ACHN (cell line): ENCODE results near the gene HSPBP1.

Experiments used
- DNase-seq: peaks from one replicate; pipeline ENCODE4 v3.0.0-alpha.2; 2015
- in situ Hi-C: cut with HindIII; loops from 2 replicates; pipeline ENCODE4 v1.10.0; 2017; ENCODE audit warnings: low sequenced_read_pairs, low pct_ligation_motif_present, low pct_unique_long_range_greater_than_20kb

HSPBP1 gene

DNA sequence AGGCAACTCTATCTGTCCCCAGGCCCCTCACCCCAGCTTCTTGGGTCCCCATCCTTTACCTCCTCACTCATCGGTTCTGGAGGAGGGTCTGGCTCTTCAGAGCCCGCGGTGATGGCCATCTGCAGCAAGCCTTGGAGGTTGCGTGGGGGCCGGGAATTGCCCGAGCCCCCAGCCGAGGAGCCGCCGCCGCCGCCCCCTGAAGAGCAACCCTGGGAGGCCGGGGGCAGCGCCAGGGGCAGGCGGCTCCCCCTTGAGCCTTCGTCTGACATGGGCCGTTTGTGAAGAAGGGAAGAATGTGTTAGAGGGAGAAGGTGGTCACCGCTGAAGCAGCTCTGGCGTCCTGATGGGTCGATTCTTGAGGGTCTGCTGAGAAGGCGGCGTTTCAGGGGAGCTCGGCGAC is 570 bp downstream of the HSPBP1 start:
- no peak for DNase-seq
- in situ Hi-C loops, result no loop called here

DNA sequence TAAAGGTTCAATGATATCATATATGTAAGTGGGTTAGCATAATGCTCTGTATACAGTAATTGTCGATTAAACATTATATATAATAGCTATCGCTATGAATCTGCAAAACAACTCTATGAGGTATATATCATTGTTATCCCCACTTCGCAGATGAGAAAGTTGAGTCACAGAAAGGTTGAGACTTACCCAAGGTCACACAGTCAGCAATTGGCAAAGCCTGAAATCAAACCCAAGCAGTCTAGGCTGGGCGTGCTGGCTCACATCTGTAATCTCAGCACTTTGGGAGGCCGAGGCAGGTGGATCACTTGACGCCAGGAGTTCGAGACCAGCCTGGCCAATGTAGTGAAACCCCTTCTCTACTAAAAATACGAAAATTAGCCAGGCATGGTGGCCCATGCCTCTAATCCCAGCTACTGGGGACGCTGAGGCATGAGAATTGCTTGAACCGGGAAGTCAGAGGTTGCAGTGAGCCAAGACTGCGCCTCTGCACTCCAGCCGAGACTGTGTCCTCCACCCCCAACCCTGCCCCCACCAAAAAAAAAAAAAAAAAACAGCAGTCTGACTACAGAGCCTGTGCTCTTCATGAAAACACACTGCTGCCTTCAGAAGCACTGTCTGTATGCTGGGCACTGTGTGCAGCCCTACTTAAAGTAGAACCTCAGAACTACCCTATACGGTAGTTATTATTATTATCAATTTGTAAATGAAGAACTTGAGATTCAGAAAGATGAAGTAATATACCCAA is 1.3 kb downstream of the HSPBP1 start:
- no peak for DNase-seq
- in situ Hi-C loops, result no loop called here

DNA sequence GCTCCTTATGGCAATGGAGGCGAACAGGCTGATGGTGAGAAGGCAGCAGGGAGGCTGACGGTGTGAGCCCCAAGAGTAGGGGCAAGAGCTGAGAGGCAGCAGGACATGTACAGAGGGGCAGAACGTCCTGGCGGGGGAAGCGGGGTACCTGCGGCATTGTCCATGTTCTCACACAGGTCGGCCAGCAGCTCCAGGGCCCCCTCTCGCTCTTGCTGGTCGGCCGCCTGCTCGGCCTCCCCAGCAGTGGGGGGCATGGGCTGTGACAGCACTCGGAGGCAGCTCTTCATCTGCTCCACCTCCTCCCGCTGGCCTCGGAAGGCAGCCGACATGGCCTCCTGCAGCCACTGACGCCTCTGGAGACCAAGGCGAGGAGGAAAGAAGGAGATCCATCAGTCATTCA is 2.4 kb downstream of the HSPBP1 start:
- in situ Hi-C loops, result no loop called here

DNA sequence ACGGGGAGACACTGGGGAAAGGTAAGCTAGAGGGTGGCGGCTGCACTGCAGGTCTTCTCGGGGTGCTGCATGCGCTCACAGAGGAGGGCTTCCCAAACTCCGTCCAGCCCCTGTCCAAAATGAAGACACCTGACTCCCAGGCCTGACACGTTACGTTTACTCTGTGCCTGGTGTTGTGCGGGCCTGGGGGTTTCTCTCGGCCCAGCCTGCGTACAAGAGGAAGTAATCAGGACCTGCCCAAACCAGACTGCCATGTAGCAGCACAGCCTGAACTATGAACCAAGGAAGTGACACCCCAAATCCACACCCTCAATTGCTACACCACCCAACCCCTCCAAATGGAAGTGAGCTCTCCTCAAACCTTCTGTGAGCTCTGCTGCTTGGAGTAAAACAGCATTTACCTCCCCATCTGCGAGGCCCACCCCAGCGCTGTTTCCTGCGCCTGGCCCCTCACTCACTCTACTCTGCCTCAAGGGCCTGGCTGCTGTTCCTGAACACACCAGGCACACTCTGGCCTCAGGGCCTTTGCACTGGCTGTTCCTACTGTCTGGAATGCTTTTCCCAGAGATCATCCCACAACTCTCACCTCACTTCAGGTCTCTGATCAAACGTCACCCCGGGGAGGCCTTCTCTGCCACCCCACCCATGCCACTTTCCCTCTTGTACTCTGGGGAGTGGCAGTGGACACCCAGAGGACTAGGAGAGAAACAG is 3.0 kb downstream of the HSPBP1 start:
- in situ Hi-C loops, result no loop called here
- DNase-seq, result no peak

More for the DNA sequence above, 2.4 kb downstream of the HSPBP1 start:
- DNase-seq, result no peak

DNA sequence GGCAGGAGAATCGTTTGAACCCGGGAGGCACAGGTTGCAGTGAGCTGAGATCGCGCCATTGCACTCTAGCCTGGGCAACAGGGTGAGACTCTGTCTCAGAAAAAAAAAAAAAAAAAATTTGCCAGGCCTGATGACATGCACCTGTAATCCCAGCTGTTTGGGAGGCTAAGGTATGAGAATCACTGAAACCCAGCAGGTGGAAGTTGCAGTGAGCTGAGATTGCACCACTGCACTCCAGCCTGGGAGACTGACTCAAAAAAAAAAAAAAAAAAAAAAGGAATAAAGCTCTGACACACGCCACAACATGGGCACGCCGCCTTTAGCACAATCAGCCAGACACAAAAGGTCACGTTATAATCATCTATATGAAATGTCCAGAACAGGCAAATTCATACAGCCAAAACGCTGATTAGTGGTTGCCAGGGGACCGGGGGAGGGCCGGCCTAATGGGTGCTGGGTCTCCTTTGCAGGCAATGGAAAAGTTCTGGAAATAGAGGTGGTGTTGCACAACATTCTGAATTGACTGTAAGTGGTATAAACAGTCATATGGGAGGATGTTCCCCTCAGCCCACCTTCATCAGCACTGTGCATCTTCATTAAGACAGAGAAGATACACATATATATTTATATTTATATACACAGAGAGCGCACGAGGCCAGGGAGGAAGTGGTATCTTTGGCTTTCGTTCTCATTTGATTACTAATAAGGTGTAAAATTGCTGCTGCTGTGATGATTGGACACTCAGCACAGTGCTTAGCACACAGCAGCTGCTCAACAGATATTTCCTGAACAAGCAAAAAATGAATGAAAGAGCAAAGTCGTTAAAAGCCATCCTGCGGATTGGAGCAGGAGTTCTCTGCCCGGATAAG is 3.8 kb downstream of the HSPBP1 start:
- no peak for DNase-seq
- in situ Hi-C loops, result no loop called here

DNA sequence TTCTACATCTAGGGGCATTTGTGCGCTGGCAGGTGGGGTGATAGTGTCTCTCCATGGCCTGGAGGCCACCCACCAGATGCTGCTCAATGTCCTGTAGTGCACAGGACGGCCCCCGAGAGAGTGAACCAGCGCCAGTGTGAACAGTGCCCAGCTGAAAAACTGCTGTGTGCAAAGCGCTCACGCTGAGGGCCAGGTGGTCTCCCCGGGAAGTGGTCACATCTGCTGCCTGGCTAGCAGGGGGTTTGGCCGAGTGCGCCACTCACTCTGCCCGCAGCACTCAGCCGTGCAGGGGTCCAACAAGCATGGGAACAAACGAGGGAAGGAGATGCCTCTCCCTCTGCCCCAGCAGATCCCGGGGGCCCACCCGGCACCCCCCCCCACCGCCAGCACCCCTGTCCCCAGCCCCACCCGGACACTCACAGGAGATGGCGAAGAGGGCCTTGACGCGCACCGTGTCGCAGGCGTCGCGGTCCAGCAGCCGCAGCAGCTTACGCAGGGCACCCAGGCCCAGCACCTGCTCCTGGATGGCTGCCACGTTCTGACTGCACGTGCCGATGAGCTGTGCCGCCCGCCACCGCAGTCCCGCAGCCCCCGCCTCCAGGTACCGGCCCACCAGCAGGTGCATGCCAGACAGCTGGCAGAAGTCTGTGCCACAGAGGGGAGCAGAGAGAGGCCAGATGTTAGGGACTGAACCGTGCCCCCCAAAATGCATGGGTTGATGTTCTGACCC is 5.8 kb downstream of the HSPBP1 start:
- in situ Hi-C loops, result no loop called here
- no peak for DNase-seq

DNA sequence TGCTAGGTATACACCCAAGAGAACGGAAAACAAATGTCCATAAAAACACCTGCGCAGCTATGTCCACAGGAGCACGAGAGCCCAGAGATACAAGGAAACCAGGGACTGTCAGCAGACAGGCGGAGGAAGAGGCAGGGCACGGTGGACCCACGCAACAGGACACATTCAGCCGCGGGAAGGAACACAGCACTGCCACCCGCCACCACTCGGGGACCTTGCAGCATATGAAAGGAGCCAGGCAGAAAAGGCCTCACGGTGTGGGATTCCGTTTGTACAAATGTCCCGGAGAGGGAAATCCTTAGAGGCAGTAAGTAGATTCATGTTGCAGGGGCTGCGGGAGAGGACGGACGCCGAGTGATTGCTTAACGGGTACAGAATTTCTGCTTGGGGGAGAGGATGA is 7.8 kb downstream of the HSPBP1 start:
- no peak for DNase-seq
- in situ Hi-C loops, result no loop called here

DNA sequence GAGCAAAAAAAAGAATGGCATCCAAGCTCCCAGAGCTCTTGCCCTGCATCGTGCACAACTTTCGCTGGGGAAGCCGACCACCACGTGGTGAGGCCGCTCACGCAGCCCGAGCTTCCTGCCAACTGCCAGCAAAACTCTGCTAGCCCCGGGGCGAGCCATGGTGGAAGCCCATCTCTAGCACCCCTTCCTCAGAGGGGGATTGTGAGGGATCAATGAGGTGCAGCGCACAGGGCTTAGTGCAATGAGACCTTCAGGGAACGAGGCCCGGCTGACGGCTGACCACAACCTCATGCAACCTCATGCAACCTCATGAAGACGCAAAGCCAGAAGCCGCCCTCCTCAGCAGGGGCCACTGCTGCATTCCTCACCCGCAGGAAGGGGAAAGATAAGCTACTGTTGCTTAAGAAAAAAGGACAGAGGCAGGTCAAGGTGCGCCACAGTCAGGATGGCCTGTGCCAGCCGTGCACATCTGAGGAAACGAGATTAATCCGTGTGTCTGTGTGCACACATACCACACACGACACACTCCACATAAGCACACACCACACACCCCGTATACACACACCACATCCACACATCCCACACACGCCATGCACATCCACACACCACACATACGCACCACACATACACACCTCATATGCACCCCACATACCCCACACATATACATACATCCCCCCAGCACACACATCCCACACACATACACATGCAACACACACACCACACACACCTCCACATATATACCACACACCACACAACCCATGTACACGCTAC is 9.6 kb downstream of the HSPBP1 start:
- DNase-seq, result no peak
- in situ Hi-C loops, result no loop called here

DNA sequence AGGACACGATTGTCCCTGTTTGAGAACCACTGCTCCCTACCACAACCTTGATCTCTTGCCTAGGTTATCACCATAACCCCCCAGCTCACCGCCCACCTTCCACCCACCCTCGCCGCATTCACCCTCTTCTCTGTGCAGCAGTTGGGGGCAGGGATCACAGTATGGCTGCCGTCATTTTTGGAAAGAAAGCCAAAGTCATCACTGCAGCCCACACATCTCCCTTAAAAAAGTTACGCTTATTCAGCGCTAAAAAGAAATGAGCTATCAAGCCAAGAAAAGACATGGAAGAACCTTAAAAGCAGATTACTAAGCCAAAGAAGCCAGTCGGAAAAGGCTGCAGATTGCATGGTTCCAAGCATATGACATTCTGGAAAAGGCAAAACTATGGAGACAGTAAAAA is 10.6 kb downstream of the HSPBP1 start:
- no peak for DNase-seq
- in situ Hi-C loops, result no loop called here

DNA sequence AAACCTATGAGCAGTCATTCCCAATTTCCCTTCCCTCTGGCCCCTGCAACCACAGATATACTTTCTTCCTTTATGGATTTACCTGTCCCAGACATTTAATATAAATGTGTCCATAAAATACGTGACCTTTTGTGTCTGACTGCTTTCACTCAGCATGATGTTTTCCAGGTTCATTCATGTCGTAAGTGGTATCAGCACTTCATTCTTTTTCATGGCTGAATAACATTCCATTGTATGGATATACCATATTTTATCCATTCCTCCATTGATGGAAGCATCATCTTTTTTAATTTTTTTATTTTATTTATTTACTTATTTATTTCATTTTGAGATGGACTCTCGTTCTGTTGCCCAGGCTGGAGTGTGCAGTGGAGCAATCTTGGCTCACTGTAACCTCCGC is 13.1 kb downstream of the HSPBP1 start:
- DNase-seq, result no peak
- in situ Hi-C loops, result no loop called here

DNA sequence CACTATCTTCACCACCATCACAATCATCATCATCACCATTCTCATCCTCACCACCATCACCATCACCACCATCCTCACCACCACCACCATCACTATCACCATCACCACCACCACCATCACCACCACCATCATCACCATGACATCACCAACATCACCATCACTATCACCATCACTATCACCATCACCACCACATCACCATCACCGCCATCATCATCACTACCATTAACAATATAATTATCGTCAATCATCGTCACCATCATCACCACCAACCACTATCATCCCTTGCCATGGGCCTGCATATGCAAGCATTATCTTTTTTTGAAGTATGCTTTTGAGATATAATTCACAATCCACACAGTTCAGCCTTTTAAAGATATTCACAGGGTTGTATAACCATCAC is 13.5 kb downstream of the HSPBP1 start:
- DNase-seq, result no peak
- in situ Hi-C loops, result no loop called here

DNA sequence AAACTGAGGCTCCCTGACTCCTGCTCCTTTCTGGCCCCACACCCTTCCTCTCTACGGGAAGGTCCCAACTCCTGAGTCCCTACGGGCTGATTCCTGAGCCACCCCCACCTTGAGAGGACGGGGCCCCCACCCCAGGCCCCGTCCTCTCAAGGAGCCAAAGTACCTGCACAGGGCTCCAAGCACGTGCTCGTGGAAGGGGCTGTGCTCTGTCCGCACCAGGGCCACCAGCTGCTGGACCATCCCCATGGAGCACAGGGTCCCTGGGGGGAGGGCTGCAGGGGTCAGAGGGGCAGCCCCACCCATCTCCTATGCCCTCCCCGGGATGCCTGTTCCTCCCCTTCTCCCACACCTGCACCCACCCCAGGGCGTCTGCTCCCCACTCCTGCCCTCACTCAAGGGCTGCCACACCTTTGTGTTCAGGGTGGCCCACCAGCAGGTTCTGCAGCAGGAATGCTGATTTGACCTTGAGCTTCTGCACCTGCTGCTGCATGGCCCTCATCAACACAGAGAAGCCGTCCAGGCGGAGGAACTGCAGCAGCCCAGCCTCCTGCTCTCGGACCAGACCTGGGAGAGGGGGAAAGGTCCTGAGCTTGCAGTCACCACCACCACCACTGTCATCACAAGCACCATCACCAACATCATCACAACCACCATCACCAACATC is 14.1 kb downstream of the HSPBP1 start:
- in situ Hi-C loops, result no loop called here

DNA sequence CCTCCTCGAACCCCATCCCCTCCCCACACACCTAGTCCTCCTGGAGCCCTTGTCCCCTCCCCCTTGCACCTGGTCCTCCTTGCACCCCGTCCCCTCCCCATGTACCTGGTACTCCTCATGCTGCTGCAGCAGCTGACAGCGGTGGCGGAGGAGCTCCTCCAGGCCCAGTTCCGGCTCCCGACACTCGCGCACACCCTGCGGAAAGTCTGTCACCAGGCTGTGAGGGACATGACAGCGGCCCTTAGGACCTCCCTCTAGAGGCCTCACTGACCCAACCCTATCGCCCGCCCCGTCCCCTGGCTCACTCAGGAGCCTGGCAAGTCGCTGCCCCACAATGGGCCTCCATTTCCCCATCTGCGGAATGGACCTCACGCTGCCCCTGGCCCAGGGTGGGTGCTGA is 14.7 kb downstream of the HSPBP1 start:
- in situ Hi-C loops, result no loop called here

More for the DNA sequence above, 14.1 kb downstream of the HSPBP1 start:
- no peak for DNase-seq

DNA sequence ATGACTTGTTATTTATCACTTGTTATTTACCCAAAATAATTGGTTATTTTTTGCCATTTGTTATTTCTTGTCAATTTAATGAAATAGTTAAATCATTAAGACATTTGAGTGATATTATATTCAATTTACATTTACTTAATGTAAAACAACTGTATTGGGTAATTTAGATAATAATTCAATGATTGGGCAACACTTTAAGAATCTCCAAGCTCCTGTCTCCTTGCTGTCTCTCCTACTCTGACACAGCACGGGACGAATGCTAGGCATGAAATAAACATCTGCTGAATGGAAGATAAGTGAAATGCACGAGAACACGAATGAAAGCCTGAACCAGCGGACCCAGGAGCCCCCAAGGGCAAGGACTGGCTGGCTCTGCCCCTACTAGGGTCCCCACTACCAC is 15.4 kb downstream of the HSPBP1 start:
- in situ Hi-C loops, result no loop called here
- no peak for DNase-seq

More for the DNA sequence above, 14.7 kb downstream of the HSPBP1 start:
- DNase-seq, result no peak

DNA sequence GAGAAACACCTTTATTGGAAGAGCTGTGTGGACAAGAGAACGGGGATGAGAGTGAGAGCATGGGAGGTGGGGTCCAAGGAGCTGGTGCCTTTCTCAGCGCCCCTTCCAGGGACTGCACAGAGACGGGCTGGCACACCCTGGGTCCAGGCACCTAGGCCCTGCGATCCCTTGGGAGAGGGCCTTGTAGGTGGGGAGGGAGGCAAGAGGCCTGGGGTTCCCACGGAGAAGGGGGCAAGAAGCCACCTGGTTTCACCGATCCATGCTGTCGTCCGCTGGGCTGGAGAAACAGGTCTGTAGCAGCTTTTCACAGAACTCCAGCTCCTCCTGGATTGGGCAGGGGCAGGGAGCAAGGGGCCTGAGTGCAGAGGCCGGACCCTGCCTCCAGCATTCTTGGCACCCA is 17.6 kb downstream of the HSPBP1 start:
- DNase-seq, result no peak

DNA sequence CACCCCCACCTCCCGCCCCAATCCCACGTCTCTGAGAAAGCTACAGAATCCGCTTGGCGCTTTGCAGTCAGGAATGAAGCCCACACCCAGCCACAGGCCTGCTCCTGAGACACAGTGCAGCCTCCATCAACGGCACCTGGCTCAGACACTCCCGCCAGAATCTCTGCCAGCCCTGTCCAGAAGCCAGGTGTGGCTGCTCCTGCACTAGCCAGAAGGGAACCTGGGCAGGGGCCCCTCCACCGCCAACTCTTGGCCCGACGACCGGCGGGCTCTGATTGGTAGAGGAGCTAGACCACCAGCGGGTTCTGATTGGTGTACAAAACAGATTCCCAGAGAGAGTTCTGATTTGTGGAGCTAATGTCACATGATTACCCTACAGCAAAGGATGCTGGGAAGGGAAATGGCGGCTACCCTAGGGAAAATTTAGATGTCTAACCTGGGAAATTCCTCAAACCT is 18.2 kb downstream of the HSPBP1 start:
- DNase-seq, result no peak
- in situ Hi-C loops, result no loop called here

More for the DNA sequence above, 17.6 kb downstream of the HSPBP1 start:
- in situ Hi-C loops, result no loop called here

DNA sequence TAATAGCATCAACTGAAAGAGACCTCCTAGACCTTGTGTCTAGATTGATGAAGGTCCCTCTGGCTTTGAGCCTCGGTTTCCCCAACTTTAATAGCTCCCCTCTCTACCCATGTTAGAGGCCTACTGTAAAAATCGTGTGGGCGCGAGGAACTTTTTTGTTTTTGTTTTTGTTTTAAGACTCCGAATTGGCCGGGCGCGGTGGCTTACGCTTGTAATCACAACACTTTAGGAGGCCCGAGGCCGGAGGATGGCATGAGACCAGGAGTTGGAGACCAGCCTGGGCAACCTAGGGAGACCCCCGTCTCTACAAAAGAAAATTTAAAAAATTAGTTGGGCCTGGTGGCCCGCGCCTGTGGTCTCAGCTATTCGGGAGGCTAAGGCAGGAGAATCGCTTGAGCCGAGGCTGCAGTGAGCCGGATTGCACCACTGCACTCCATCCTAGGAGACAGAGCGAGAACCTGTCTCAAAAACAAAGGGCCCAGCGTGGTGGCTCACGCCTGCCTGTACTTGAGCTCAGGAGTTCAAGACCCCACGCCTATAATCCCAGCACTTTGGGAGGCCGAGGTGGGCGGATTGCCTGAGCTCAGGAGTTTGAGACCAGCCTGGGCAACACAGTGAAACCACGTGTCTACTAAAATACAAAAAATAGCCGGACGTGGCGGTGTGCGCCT is 20.2 kb downstream of the HSPBP1 start:
- no peak for DNase-seq
- in situ Hi-C loops, result no loop called here
